HEK293 (cell line): ENCODE data around the gene RIC3.

ENCODE experiments used
- CTCF ChIA-PET: fragments of 350-600 bp; formaldehyde crosslinking; extraction: SDS; loops from one replicate; lab custom pipeline; 2021; ENCODE audit warnings: antibody characterized with exemption; lab: Yijun Ruan, JAX
- POLR2A ChIA-PET: fragments of 300-600 bp; formaldehyde crosslinking; extraction: SDS; loops from one replicate; lab custom pipeline; 2020; ENCODE audit warnings: antibody characterized with exemption, inconsistent platforms; lab: Yijun Ruan, JAX
- H3K27ac ChIP-seq: fragments of 200-500 bp; sonication (Bioruptor generic); 2 replicates; pipeline ENCODE4 v1.5.1; 2014; ENCODE audit warnings: low read depth, low read length, control low read depth, inconsistent platforms; ENCODE audit errors: extremely low read depth
- H3K36me3 ChIP-seq, 2 experiments: fragments of 200-500 bp in 1 of 2; sonication (Bioruptor generic) in 1 of 2; 1 replicate in 1 of 2; 2 replicates in 1 of 2; pipeline ENCODE4 v1.5.1; 2014 to 2017; ENCODE audit warnings: inconsistent platforms in 2 of 2, low read length in 2 of 2; ENCODE audit not compliant: control insufficient read depth in 2 of 2, insufficient read depth in 1 of 2
- H3K4me1 ChIP-seq: fragments of 200-500 bp; sonication (Bioruptor generic); 2 replicates; pipeline ENCODE4 v1.5.1; 2014; ENCODE audit warnings: mild to moderate bottlenecking, low read length, inconsistent platforms; ENCODE audit not compliant: control insufficient read depth, insufficient read depth
- H3K4me3 ChIP-seq: 2 replicates; pipeline ENCODE4 v1.5.1; 2011; ENCODE audit warnings: low read depth, mild to moderate bottlenecking, control low read depth, low read length, moderate library complexity
- H3K9me3 ChIP-seq: fragments of 200-500 bp; sonication (Bioruptor generic); 2 replicates; pipeline ENCODE4 v1.5.1; 2014; ENCODE audit warnings: low read depth, low read length, inconsistent platforms; ENCODE audit not compliant: control insufficient read depth, insufficient read depth
- EGR2 ChIP-seq: fragments of 450-650 bp; formaldehyde crosslinking; IDR thresholded peaks from 2 replicates; pipeline ENCODE4 v1.5.1; 2016; ENCODE audit warnings: low read depth, missing biosample characterization, missing genetic modification characterization
- GFI1B ChIP-seq: fragments of 450-650 bp; formaldehyde crosslinking; IDR thresholded peaks from 2 replicates; pipeline ENCODE4 v1.5.1; 2016; ENCODE audit warnings: missing biosample characterization, missing genetic modification characterization
- PRDM2 ChIP-seq: fragments of 450-650 bp; formaldehyde crosslinking; IDR thresholded peaks from 2 replicates; pipeline ENCODE4 v1.5.1; 2016; ENCODE audit warnings: missing biosample characterization, missing genetic modification characterization, borderline replicate concordance
- PRDM4 ChIP-seq: fragments of 450-650 bp; formaldehyde crosslinking; IDR thresholded peaks from 2 replicates; pipeline ENCODE4 v1.5.1; 2017; ENCODE audit warnings: missing biosample characterization, missing genetic modification characterization
- SETDB1 ChIP-seq: IDR thresholded peaks from one replicate; pipeline ENCODE4 v1.6.1; 2017; ENCODE audit warnings: mild to moderate bottlenecking, low read length, moderate library complexity, mixed read lengths; ENCODE audit not compliant: insufficient read length
- SP3 ChIP-seq: fragments of 450-650 bp; formaldehyde crosslinking; IDR thresholded peaks from 2 replicates; pipeline ENCODE4 v1.5.1; 2016; ENCODE audit warnings: missing biosample characterization, missing genetic modification characterization
- SP7 ChIP-seq: fragments of 450-650 bp; formaldehyde crosslinking; IDR thresholded peaks from 2 replicates; pipeline ENCODE4 v1.5.1; 2016; ENCODE audit warnings: missing biosample characterization, missing genetic modification characterization
- YY2 ChIP-seq: fragments of 450-650 bp; formaldehyde crosslinking; IDR thresholded peaks from 2 replicates; pipeline ENCODE4 v1.5.1; 2016; ENCODE audit warnings: missing biosample characterization, missing genetic modification characterization
- ZBTB17 ChIP-seq: fragments of 450-650 bp; formaldehyde crosslinking; IDR thresholded peaks from 2 replicates; pipeline ENCODE4 v1.5.1; 2016; ENCODE audit warnings: missing biosample characterization, missing genetic modification characterization
- ZBTB26 ChIP-seq: fragments of 450-650 bp; formaldehyde crosslinking; optimal IDR thresholded peaks from 2 replicates; pipeline ENCODE3; 2016; ENCODE audit warnings: missing biosample characterization, mild to moderate bottlenecking, missing genetic modification characterization
- ZEB2 ChIP-seq: fragments of 450-650 bp; formaldehyde crosslinking; IDR thresholded peaks from 2 replicates; pipeline ENCODE4 v1.5.1; 2016; ENCODE audit warnings: missing biosample characterization, missing genetic modification characterization
- ZFHX2 ChIP-seq: fragments of 450-650 bp; formaldehyde crosslinking; conservative IDR thresholded peaks from 2 replicates; pipeline ENCODE4 v1.5.1; 2016; ENCODE audit warnings: missing biosample characterization, missing genetic modification characterization
- ZFP41 ChIP-seq: fragments of 450-650 bp; formaldehyde crosslinking; IDR thresholded peaks from 2 replicates; pipeline ENCODE4 v1.5.1; 2016; ENCODE audit warnings: missing biosample characterization, missing genetic modification characterization, borderline replicate concordance
- ZNF274 ChIP-seq, 2 experiments: fragments of 200-500 bp in 1 of 2; fragments of 450-650 bp in 1 of 2; sonication (Bioruptor generic) in 1 of 2; formaldehyde crosslinking in 1 of 2; IDR thresholded peaks; 2 replicates each; pipeline versions ENCODE4 v1.5.1 to v1.6.1; 2014 to 2016; ENCODE audit warnings: borderline replicate concordance in 1 of 2, inconsistent platforms in 1 of 2, low read length in 1 of 2, missing biosample characterization in 1 of 2, missing genetic modification characterization in 1 of 2
- ZNF394 ChIP-seq: fragments of 450-650 bp; formaldehyde crosslinking; IDR thresholded peaks from 2 replicates; pipeline ENCODE4 v1.5.1; 2016; ENCODE audit warnings: missing biosample characterization, missing genetic modification characterization, mild to moderate bottlenecking, moderate library complexity, borderline replicate concordance
- ZNF529 ChIP-seq: fragments of 450-650 bp; formaldehyde crosslinking; IDR thresholded peaks from 2 replicates; pipeline ENCODE4 v1.5.1; 2017; ENCODE audit warnings: missing genetic modification characterization, missing biosample characterization; ENCODE audit not compliant: insufficient replicate concordance
- ZNF561 ChIP-seq: fragments of 450-650 bp; IDR thresholded peaks from 2 replicates; pipeline ENCODE4 v1.5.1; 2018; ENCODE audit warnings: missing biosample characterization, missing genetic modification characterization, borderline replicate concordance
- ZNF596 ChIP-seq: fragments of 450-650 bp; IDR thresholded peaks from 2 replicates; pipeline ENCODE4 v1.5.0; 2018; ENCODE audit warnings: missing biosample characterization, mild to moderate bottlenecking, missing genetic modification characterization, moderate library complexity
- ZNF610 ChIP-seq: fragments of 450-650 bp; formaldehyde crosslinking; IDR thresholded peaks from 2 replicates; pipeline ENCODE4 v1.5.1; 2016; ENCODE audit warnings: missing biosample characterization, missing genetic modification characterization, borderline replicate concordance
- ZNF654 ChIP-seq: fragments of 450-650 bp; formaldehyde crosslinking; IDR thresholded peaks from 2 replicates; pipeline ENCODE4 v1.5.1; 2016; ENCODE audit warnings: low read depth, missing biosample characterization, missing genetic modification characterization
- ZNF701 ChIP-seq: fragments of 450-650 bp; formaldehyde crosslinking; IDR thresholded peaks from 2 replicates; pipeline ENCODE4 v1.5.1; 2016; ENCODE audit warnings: missing biosample characterization, missing genetic modification characterization
- ZSCAN30 ChIP-seq: fragments of 450-650 bp; IDR thresholded peaks from 2 replicates; pipeline ENCODE4 v1.5.1; 2018; ENCODE audit warnings: missing biosample characterization, mild to moderate bottlenecking, missing genetic modification characterization, moderate library complexity
- ZSCAN5A ChIP-seq: fragments of 450-650 bp; formaldehyde crosslinking; IDR thresholded peaks from 2 replicates; pipeline ENCODE4 v1.5.1; 2016; ENCODE audit warnings: missing biosample characterization, missing genetic modification characterization

The RIC3 gene

GRCh38 chr11:8094656-8095055, 74.2 kb downstream of the RIC3 start:
- no peaks in the 10 kb centered on the region for H3K9me3 ChIP-seq
- H3K36me3 ChIP-seq = peaks cover 0 to 97% of the 10 kb centered on the region in 2 experiments; a peak in 1 of 3 replicates
- no peak for TF ChIP-seq ZNF394 (tag by site-specific recombination)
- TF ChIP-seq ZNF561 (tag by site-specific recombination) = no peak
- no peak for TF ChIP-seq ZBTB26 (tag by site-specific recombination)
- TF ChIP-seq ZNF274 (IDR thresholded peaks at IDR 0.05; ENCODE audit: low read length) = no peak
- TF ChIP-seq ZNF274 (tag by site-specific recombination; IDR thresholded peaks at IDR 0.05; ENCODE audit: borderline replicate concordance) = no peak
- no peak for TF ChIP-seq SP7 (tag by site-specific recombination)
- TF ChIP-seq ZNF610 (tag by site-specific recombination) = no peak
- TF ChIP-seq YY2 (tag by site-specific recombination) = no peak
- TF ChIP-seq SETDB1 = no peak
- no peak for TF ChIP-seq GFI1B
- no peak for TF ChIP-seq ZNF654 (tag by site-specific recombination)
- no peak for TF ChIP-seq ZEB2 (tag by site-specific recombination)
- TF ChIP-seq ZNF701 (tag by site-specific recombination) = no peak
- TF ChIP-seq ZBTB17 = no peak
- TF ChIP-seq ZFHX2 (tag by site-specific recombination) = no peak
- TF ChIP-seq ZSCAN5A (tag by site-specific recombination) = no peak
- TF ChIP-seq ZNF529 (tag by site-specific recombination) = no peak
- no peak for TF ChIP-seq ZFP41 (tag by site-specific recombination)
- ChIA-PET POLR2A (interaction anchor here (0.9 kb wide), 1 partner anchor 12 kb away, joined by 3 read pairs; no protein-coding TSS in a partner anchor), CTCF (interaction anchor here (0.6 to 19.6 kb wide), 3 partner anchors 62 to 268 kb away, joined by 3 to 532 read pairs (median 374); no protein-coding TSS in a partner anchor)
- H3K27ac ChIP-seq = no peak overlapping the region
- no peaks in the 10 kb centered on the region for H3K4me1 ChIP-seq
- H3K4me3 ChIP-seq = no peak overlapping the region

GRCh38 chr11:8093931-8094575, 74.8 kb downstream of the RIC3 start:
- CTCF ChIA-PET = interaction anchor here (0.6 to 19.6 kb wide), 6 partner anchors 11 to 267 kb away, joined by 3 to 532 read pairs (median 8); no protein-coding TSS in a partner anchor
- peaks cover 0 to 91% of the 10 kb centered on the region in 2 experiments; a peak in 1 of 3 replicates for H3K36me3 ChIP-seq
- no peaks in the 10 kb centered on the region for H3K4me1 ChIP-seq
- H3K9me3 ChIP-seq = no peaks in the 10 kb centered on the region
- POLR2A ChIA-PET = interaction anchor here (0.9 to 1.3 kb wide), 2 partner anchors 11 to 13 kb away, joined by 3 to 4 read pairs; partner anchors contain the start of gene TUB
- no peak overlapping the region for H3K27ac ChIP-seq
- H3K4me3 ChIP-seq = no peak overlapping the region
- TF ChIP-seq SP3 (tag by site-specific recombination) (no peak), PRDM4 (no peak), EGR2 (tag by site-specific recombination) (no peak), ZNF596 (no peak), PRDM2 (tag by site-specific recombination) (no peak), ZSCAN30 (tag by site-specific recombination) (no peak)
